IMR-90 (cell line): ENCODE data around the gene PELO. TPM values are rescaled to one million over a fixed set of nuclear protein-coding genes. Genes with fewer than 3 reads are reported as not detected.

Source experiments
- ATAC-seq: fragments of 200-7000 bp; cut with Tn5 transposase; 2 replicates; pipeline ENCODE4 v1.9.1; 2020; ENCODE audit warnings: low read depth, mild to moderate bottlenecking, moderate library complexity
- BruUV-seq: library from RNA; stranded (reverse); fragments of 400-500 nt; replicated peaks from 2 replicates; lab custom pipeline; 2021; lab: Mats Ljungman, UMichigan
- CTCF ChIA-PET: fragments of 300-600 bp; formaldehyde crosslinking; extraction: SDS; loops from one replicate; lab custom pipeline; 2021; ENCODE audit warnings: antibody characterized with exemption; lab: Yijun Ruan, JAX
- POLR2A ChIA-PET: fragments of 300-600 bp; sonication (Branson Sonifier 250); formaldehyde crosslinking; loops from one replicate; lab custom pipeline; 2022; ENCODE audit warnings: antibody characterized with exemption; ENCODE audit not compliant: unreplicated experiment; lab: Charles Lee
- DNase-seq: peaks from one replicate; pipeline ENCODE4 v3.0.0; 2013
- H2AFZ ChIP-seq: replicated peaks from 2 replicates; pipeline ENCODE3; 2013; ENCODE audit warnings: low read length, mild to moderate bottlenecking; ENCODE audit not compliant: poor library complexity
- H2AK5ac ChIP-seq: 2 replicates; pipeline ENCODE4 v1.6.1; 2013; ENCODE audit warnings: low read depth, low read length, inconsistent platforms
- H2AK9ac ChIP-seq: replicated peaks from 2 replicates; pipeline ENCODE3; 2013; ENCODE audit warnings: mild to moderate bottlenecking, low read depth, low read length, moderate library complexity; ENCODE audit not compliant: poor library complexity
- H2BK120ac ChIP-seq: 2 replicates; pipeline ENCODE4 v1.6.1; 2013; ENCODE audit warnings: low read depth, low read length, inconsistent platforms
- H2BK15ac ChIP-seq: 3 replicates; pipeline ENCODE4 v1.6.1; 2013; ENCODE audit warnings: low read depth, low read length, inconsistent platforms
- H2BK20ac ChIP-seq: 2 replicates; pipeline ENCODE4 v1.6.1; 2013; ENCODE audit warnings: low read depth, mild to moderate bottlenecking, inconsistent platforms, low read length, moderate library complexity
- H2BK5ac ChIP-seq: 2 replicates; pipeline ENCODE4 v1.6.1; 2013; ENCODE audit warnings: mild to moderate bottlenecking, low read depth, low read length, inconsistent platforms; ENCODE audit not compliant: poor library complexity, severe bottlenecking
- H3K14ac ChIP-seq: replicated peaks from 2 replicates; pipeline ENCODE4 v1.6.1; 2013; ENCODE audit warnings: low read depth, low read length, inconsistent platforms
- H3K18ac ChIP-seq: 2 replicates; pipeline ENCODE4 v1.6.1; 2013; ENCODE audit warnings: low read depth, low read length, control low read depth
- H3K23ac ChIP-seq: 2 replicates; pipeline ENCODE4 v1.6.1; 2013; ENCODE audit warnings: low read depth, low read length, inconsistent platforms
- H3K27ac ChIP-seq: 2 replicates; pipeline ENCODE4 v1.5.1; 2013; ENCODE audit warnings: mild to moderate bottlenecking, control low read depth, low read length; ENCODE audit not compliant: insufficient read depth
- H3K27me3 ChIP-seq: 2 replicates; pipeline ENCODE4 v1.6.1; 2013; ENCODE audit warnings: low read length; ENCODE audit not compliant: control insufficient read depth, insufficient read depth
- H3K36me3 ChIP-seq: 2 replicates; pipeline ENCODE4 v1.6.1; 2013; ENCODE audit warnings: low read length, mixed read lengths; ENCODE audit not compliant: control insufficient read depth, insufficient read depth
- H3K4ac ChIP-seq: 2 replicates; pipeline ENCODE4 v1.6.1; 2013; ENCODE audit warnings: low read depth, low read length, inconsistent platforms
- H3K4me1 ChIP-seq: 2 replicates; pipeline ENCODE4 v1.6.1; 2013; ENCODE audit warnings: low read length, mixed read lengths; ENCODE audit not compliant: control insufficient read depth, insufficient read depth
- H3K4me2 ChIP-seq: 2 replicates; pipeline ENCODE4 v1.6.1; 2013; ENCODE audit warnings: low read depth, mild to moderate bottlenecking, control low read depth, low read length, moderate library complexity
- H3K4me3 ChIP-seq: 2 replicates; pipeline ENCODE4 v1.5.1; 2013; ENCODE audit warnings: low read depth, mild to moderate bottlenecking, control low read depth, low read length, moderate library complexity; ENCODE audit not compliant: insufficient read depth
- H3K56ac ChIP-seq: 2 replicates; pipeline ENCODE4 v1.6.1; 2013; ENCODE audit warnings: low read length, inconsistent platforms; ENCODE audit not compliant: insufficient read depth; ENCODE audit errors: extremely low read depth
- H3K79me1 ChIP-seq, 2 experiments: 2 replicates each; pipeline ENCODE4 v1.6.1; 2013; ENCODE audit warnings: low read length in 2 of 2, inconsistent platforms in 1 of 2, low read depth in 1 of 2
- H3K9ac ChIP-seq: 2 replicates; pipeline ENCODE4 v1.6.1; 2013; ENCODE audit warnings: low read depth, low read length, control low read depth
- H3K9me1 ChIP-seq: 2 replicates; pipeline ENCODE4 v1.6.1; 2013; ENCODE audit warnings: low read length, inconsistent platforms; ENCODE audit not compliant: insufficient read depth
- H3K9me3 ChIP-seq: 2 replicates; pipeline ENCODE4 v1.6.1; 2013; ENCODE audit warnings: low read length; ENCODE audit not compliant: control insufficient read depth, insufficient read depth
- H4K20me1 ChIP-seq: 2 replicates; pipeline ENCODE4 v1.6.1; 2013; ENCODE audit warnings: low read length, inconsistent platforms; ENCODE audit not compliant: insufficient read depth
- H4K5ac ChIP-seq: 2 replicates; pipeline ENCODE4 v1.6.1; 2013; ENCODE audit warnings: mild to moderate bottlenecking, low read depth, low read length, control low read depth
- H4K8ac ChIP-seq, 2 experiments: 2 replicates each; pipeline ENCODE4 v1.6.1; 2013; ENCODE audit warnings: low read depth in 2 of 2, low read length in 2 of 2, control low read depth in 1 of 2, inconsistent platforms in 1 of 2
- H4K91ac ChIP-seq: 2 replicates; pipeline ENCODE4 v1.6.1; 2013; ENCODE audit warnings: low read depth, low read length, inconsistent platforms; ENCODE audit not compliant: insufficient read depth
- CHD1 ChIP-seq: IDR thresholded peaks from 2 replicates; pipeline ENCODE4 v1.6.1; 2012; ENCODE audit warnings: low read depth, low read length, improper control_type of control experiment
- CTCF ChIP-seq: conservative IDR thresholded peaks from 2 replicates; pipeline ENCODE4 v1.5.1; 2012; ENCODE audit warnings: mild to moderate bottlenecking, low read depth, low read length, improper control_type of control experiment
- FOS ChIP-seq: fragments of 150-350 bp; IDR thresholded peaks from 2 replicates; pipeline ENCODE4 v1.6.1; 2016; ENCODE audit warnings: low read depth, low read length
- NFE2L2 ChIP-seq: fragments of 150-350 bp; IDR thresholded peaks from 2 replicates; pipeline ENCODE4 v1.6.1; 2016; ENCODE audit warnings: low read depth, mild to moderate bottlenecking, low read length
- WGBS, 2 experiments: methylation state at CpG; one replicate each; pipeline versions ENCODE4 v1.1.5 to v1.1.7; 2013; ENCODE audit warnings: missing lambda C conversion rate in 2 of 2; ENCODE audit not compliant: insufficient read length in 1 of 2; ENCODE audit errors: extremely low coverage in 2 of 2; 5-methylcytosine and 5-hydroxymethylcytosine counted together
- dilution Hi-C: fragments of 300-500 bp; cut with HindIII; formaldehyde crosslinking; loops from one replicate; pipeline ENCODE4 v1.14.3; 2018; ENCODE audit warnings: low sequenced_read_pairs; ENCODE audit not compliant: unreplicated experiment
- in situ Hi-C: fragments of 300-500 bp; cut with MboI; formaldehyde crosslinking; loops from 3 replicates; pipeline ENCODE4 v1.14.3; 2019; ENCODE audit warnings: low sequenced_read_pairs, inconsistent platforms, mixed read lengths
- intact Hi-C: fragments of 100-400 bp; cut with micrococcal nuclease; formaldehyde crosslinking; loops from 2 replicates; pipeline ENCODE4 v1.10.0; 2022
- polyA plus RNA-seq, 3 experiments: library from polyadenylated mRNA; depleted of rRNA; stranded (reverse); fragments of >200 nt; gene quantifications; 2 replicates each; pipeline ENCODE4 v1.2.3, GENCODE V29; 2012; ENCODE audit warnings: low replicate concordance in 1 of 3
- total RNA-seq: library from RNA; depleted of rRNA; stranded (reverse); fragments of >200 nt; gene quantifications from 2 replicates; pipeline ENCODE4 v1.2.3, GENCODE V29; 2012
- TF ChIP-seq, protein P1 (sequence below): fragments of 150-350 bp; IDR thresholded peaks from 2 replicates; pipeline ENCODE4 v1.6.1; 2017; ENCODE audit warnings: mild to moderate bottlenecking, antibody characterized with exemption, low read length, low read depth

PELO gene
- total and polyA plus RNA-seq, 2 of the 4 experiments (the other 2 are of a cell fraction): 42.4 to 48.9 TPM

DNA sequence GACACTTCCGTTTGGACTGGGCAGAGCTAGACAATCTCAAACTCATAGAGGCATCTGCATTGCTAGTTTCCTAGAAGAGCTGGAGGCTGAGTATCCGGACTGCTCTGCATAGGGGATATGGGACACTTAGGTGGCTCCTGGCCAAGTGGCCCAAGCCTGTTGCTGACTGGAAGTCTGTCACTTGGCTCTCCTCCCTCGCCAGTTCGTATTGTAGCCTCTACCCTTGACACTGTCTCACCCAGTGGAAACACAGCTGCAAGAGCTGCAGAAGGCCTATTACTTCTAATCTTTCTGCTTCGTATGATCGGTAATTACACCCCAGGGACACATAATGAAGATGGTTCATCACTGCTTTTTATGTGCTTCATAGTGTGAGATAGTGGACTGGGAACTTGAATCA is 34.7 kb downstream of the PELO start:
- Histone ChIP-seq H4K8ac (peak overlapping the region in 1 of 2 experiments; percentile 26; a peak in 2 of 4 replicates), H2BK15ac (no peak overlapping the region; the same call in 2 of the 3 replicates), H3K27me3 (no peaks in the 10 kb centered on the region), H3K9ac (no peak overlapping the region), H2BK5ac (peak overlapping the region; percentile 12), H4K5ac (peak overlapping the region; percentile 0; the same call in 1 of the 2 replicates), H2AFZ (peak overlapping the region; percentile 24), H2AK9ac (no peak overlapping the region), H4K20me1 (0 out of 2 replicates have a peak, but pooled peaks cover 6% of the 10 kb centered on the region), H3K27ac (no peak overlapping the region), H3K36me3 (peaks cover 2% of the 10 kb centered on the region), H3K4me3 (no peak overlapping the region), H3K4ac (peak overlapping the region; percentile 19; the same call in 1 of the 2 replicates), H4K91ac (0 out of 2 replicates have a peak overlapping the region, but pooled peaks have one; percentile 13), H3K23ac (peak overlapping the region; percentile 39), H2AK5ac (0 out of 2 replicates have a peak overlapping the region, but pooled peaks have one; percentile 11), H3K56ac (no peak overlapping the region), H3K9me1 (peaks cover 4% of the 10 kb centered on the region; the same call in 1 of the 2 replicates), H3K4me1 (peaks cover 5% of the 10 kb centered on the region), H3K4me2 (peak overlapping the region; percentile 41; the same call in 1 of the 2 replicates), H2BK20ac (no peak overlapping the region), H2BK120ac (peak overlapping the region; percentile 31), H3K79me1 (peaks cover 3 to 53% of the 10 kb centered on the region in 2 experiments), H3K14ac (no peak overlapping the region; the same call in 1 of the 2 replicates), H3K9me3 (no peaks in the 10 kb centered on the region), H3K18ac (no peak overlapping the region)
- ATAC-seq (no peak), DNase-seq (no peak)
- intact Hi-C loops: no loop called here
- BruUV-seq: no TSS peak
- ChIA-PET CTCF (no interaction called here), POLR2A (no interaction called here)
- 14% methylated on average over 1 of the region's 6 CpGs; no CpG with 5 or more reads in 1 of the 2 experiments for WGBS, 2 experiments
- TF ChIP-seq, protein P1, sequence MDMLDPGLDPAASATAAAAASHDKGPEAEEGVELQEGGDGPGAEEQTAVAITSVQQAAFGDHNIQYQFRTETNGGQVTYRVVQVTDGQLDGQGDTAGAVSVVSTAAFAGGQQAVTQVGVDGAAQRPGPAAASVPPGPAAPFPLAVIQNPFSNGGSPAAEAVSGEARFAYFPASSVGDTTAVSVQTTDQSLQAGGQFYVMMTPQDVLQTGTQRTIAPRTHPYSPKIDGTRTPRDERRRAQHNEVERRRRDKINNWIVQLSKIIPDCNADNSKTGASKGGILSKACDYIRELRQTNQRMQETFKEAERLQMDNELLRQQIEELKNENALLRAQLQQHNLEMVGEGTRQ: no peak
- TF ChIP-seq NFE2L2 (no peak), CHD1 (no peak), FOS (no peak), CTCF (no peak)
- dilution Hi-C loops: no loop called here
- in situ Hi-C loops: no loop called here
